ENCODE measurements around the gene PTPRM.

The PTPRM gene

GRCh38 chr18:7859122-7859521, 292.0 kb downstream of the PTPRM start:
- WGBS (ENCODE audit: insufficient coverage, insufficient read length): no CpG with 5 or more reads among the region's 3 CpGs
- no peaks in the 10 kb centered on the region for H3K27me3 ChIP-seq (ENCODE audit: control insufficient read depth, insufficient read depth, low read length)
- no peak for DNase-seq (ENCODE audit: low read depth, low spot score)
- no peaks in the 10 kb centered on the region for H3K4me1 ChIP-seq (ENCODE audit: control insufficient read depth, insufficient read depth, low read length)
- no peak overlapping the region for H3K27ac ChIP-seq (ENCODE audit: low read length)
- no peaks in the 10 kb centered on the region for H3K36me3 ChIP-seq (ENCODE audit: control insufficient read depth, insufficient read depth, low read length)
- H3K4me3 ChIP-seq (ENCODE audit: low read length): no peak overlapping the region
- no peaks in the 10 kb centered on the region for H3K9me3 ChIP-seq (ENCODE audit: control insufficient read depth, insufficient read depth, low read length)

- no peak overlapping the region for H3K27ac ChIP-seq (ENCODE audit: low read length)
- DNase-seq (ENCODE audit: low read depth, low spot score): no peak
- no peak overlapping the region for H3K4me3 ChIP-seq (ENCODE audit: low read length)
- no peaks in the 10 kb centered on the region for H3K9me3 ChIP-seq (ENCODE audit: control insufficient read depth, insufficient read depth, low read length)
- no peaks in the 10 kb centered on the region for H3K27me3 ChIP-seq (ENCODE audit: control insufficient read depth, insufficient read depth, low read length)
- H3K4me1 ChIP-seq (ENCODE audit: control insufficient read depth, insufficient read depth, low read length): no peaks in the 10 kb centered on the region
- H3K36me3 ChIP-seq (ENCODE audit: control insufficient read depth, insufficient read depth, low read length): no peaks in the 10 kb centered on the region
- no CpG with 5 or more reads among the region's 1 CpG for WGBS (ENCODE audit: insufficient coverage, insufficient read length)
These were observed 303.1 kb downstream of the PTPRM start for GRCh38 chr18:7870266-7870665.

GRCh38 chr18:7870855-7871254, 303.7 kb downstream of the PTPRM start:
- H3K4me3 ChIP-seq (ENCODE audit: low read length): no peak overlapping the region
- no CpG with 5 or more reads among the region's 4 CpGs for WGBS (ENCODE audit: insufficient coverage, insufficient read length)
- no peak overlapping the region for H3K27ac ChIP-seq (ENCODE audit: low read length)
- H3K36me3 ChIP-seq (ENCODE audit: control insufficient read depth, insufficient read depth, low read length): no peaks in the 10 kb centered on the region
- H3K4me1 ChIP-seq (ENCODE audit: control insufficient read depth, insufficient read depth, low read length): no peaks in the 10 kb centered on the region
- DNase-seq (ENCODE audit: low read depth, low spot score): no peak
- H3K9me3 ChIP-seq (ENCODE audit: control insufficient read depth, insufficient read depth, low read length): no peaks in the 10 kb centered on the region
- no peaks in the 10 kb centered on the region for H3K27me3 ChIP-seq (ENCODE audit: control insufficient read depth, insufficient read depth, low read length)

GRCh38 chr18:7871560-7872456, 304.7 kb downstream of the PTPRM start:
- Histone ChIP-seq H3K4me1 (ENCODE audit: control insufficient read depth, insufficient read depth, low read length) (no peaks in the 10 kb centered on the region), H3K9me3 (ENCODE audit: control insufficient read depth, insufficient read depth, low read length) (no peaks in the 10 kb centered on the region), H3K4me3 (ENCODE audit: low read length) (no peak overlapping the region), H3K27me3 (ENCODE audit: control insufficient read depth, insufficient read depth, low read length) (no peaks in the 10 kb centered on the region), H3K36me3 (ENCODE audit: control insufficient read depth, insufficient read depth, low read length) (no peaks in the 10 kb centered on the region), H3K27ac (ENCODE audit: low read length) (no peak overlapping the region)
- no CpG with 5 or more reads among the region's 4 CpGs for WGBS (ENCODE audit: insufficient coverage, insufficient read length)
- DNase-seq (ENCODE audit: low read depth, low spot score): no peak

- no CpG with 5 or more reads among the region's 3 CpGs for WGBS (ENCODE audit: insufficient coverage, insufficient read length)
- DNase-seq (ENCODE audit: low read depth, low spot score): no peak
- no peak overlapping the region for H3K27ac ChIP-seq (ENCODE audit: low read length)
- no peaks in the 10 kb centered on the region for H3K4me1 ChIP-seq (ENCODE audit: control insufficient read depth, insufficient read depth, low read length)
- no peaks in the 10 kb centered on the region for H3K27me3 ChIP-seq (ENCODE audit: control insufficient read depth, insufficient read depth, low read length)
- H3K4me3 ChIP-seq (ENCODE audit: low read length): no peak overlapping the region
- no peaks in the 10 kb centered on the region for H3K9me3 ChIP-seq (ENCODE audit: control insufficient read depth, insufficient read depth, low read length)
- H3K36me3 ChIP-seq (ENCODE audit: control insufficient read depth, insufficient read depth, low read length): no peaks in the 10 kb centered on the region
These were observed 305.5 kb downstream of the PTPRM start for GRCh38 chr18:7872569-7872968.

GRCh38 chr18:7873316-7873715, 306.2 kb downstream of the PTPRM start:
- H3K4me3 ChIP-seq (ENCODE audit: low read length): no peak overlapping the region

GRCh38 chr18:7876354-7877104, 309.4 kb downstream of the PTPRM start:
- Histone ChIP-seq H3K27me3 (ENCODE audit: control insufficient read depth, insufficient read depth, low read length) (no peaks in the 10 kb centered on the region), H3K27ac (ENCODE audit: low read length) (no peak overlapping the region), H3K9me3 (ENCODE audit: control insufficient read depth, insufficient read depth, low read length) (no peaks in the 10 kb centered on the region), H3K4me3 (ENCODE audit: low read length) (no peak overlapping the region), H3K4me1 (ENCODE audit: control insufficient read depth, insufficient read depth, low read length) (no peaks in the 10 kb centered on the region), H3K36me3 (ENCODE audit: control insufficient read depth, insufficient read depth, low read length) (no peaks in the 10 kb centered on the region)
- DNase-seq (ENCODE audit: low read depth, low spot score): no peak
- WGBS (ENCODE audit: insufficient coverage, insufficient read length): no CpG with 5 or more reads among the region's 2 CpGs

More at GRCh38 chr18:7873316-7873715, 306.2 kb downstream of the PTPRM start:
- WGBS (ENCODE audit: insufficient coverage, insufficient read length): no CpG with 5 or more reads among the region's 2 CpGs
- no peaks in the 10 kb centered on the region for H3K9me3 ChIP-seq (ENCODE audit: control insufficient read depth, insufficient read depth, low read length)
- no peak overlapping the region for H3K27ac ChIP-seq (ENCODE audit: low read length)
- DNase-seq (ENCODE audit: low read depth, low spot score): no peak
- no peaks in the 10 kb centered on the region for H3K4me1 ChIP-seq (ENCODE audit: control insufficient read depth, insufficient read depth, low read length)
- H3K36me3 ChIP-seq (ENCODE audit: control insufficient read depth, insufficient read depth, low read length): no peaks in the 10 kb centered on the region
- H3K27me3 ChIP-seq (ENCODE audit: control insufficient read depth, insufficient read depth, low read length): no peaks in the 10 kb centered on the region

- Histone ChIP-seq H3K4me1 (ENCODE audit: control insufficient read depth, insufficient read depth, low read length) (no peaks in the 10 kb centered on the region), H3K4me3 (ENCODE audit: low read length) (no peak overlapping the region), H3K36me3 (ENCODE audit: control insufficient read depth, insufficient read depth, low read length) (no peaks in the 10 kb centered on the region), H3K27ac (ENCODE audit: low read length) (no peak overlapping the region), H3K9me3 (ENCODE audit: control insufficient read depth, insufficient read depth, low read length) (no peaks in the 10 kb centered on the region), H3K27me3 (ENCODE audit: control insufficient read depth, insufficient read depth, low read length) (no peaks in the 10 kb centered on the region)
- DNase-seq (ENCODE audit: low read depth, low spot score): no peak
- WGBS (ENCODE audit: insufficient coverage, insufficient read length): no CpG with 5 or more reads among the region's 1 CpG
These were observed 310.5 kb downstream of the PTPRM start for GRCh38 chr18:7877609-7878008.

GRCh38 chr18:7878265-7879211, 311.4 kb downstream of the PTPRM start:
- Histone ChIP-seq H3K27ac (ENCODE audit: low read length) (no peak overlapping the region), H3K4me1 (ENCODE audit: control insufficient read depth, insufficient read depth, low read length) (no peaks in the 10 kb centered on the region)
- WGBS (ENCODE audit: insufficient coverage, insufficient read length): no CpG with 5 or more reads among the region's 6 CpGs

GRCh38 chr18:7879717-7880116, 312.6 kb downstream of the PTPRM start:
- H3K9me3 ChIP-seq (ENCODE audit: control insufficient read depth, insufficient read depth, low read length): no peaks in the 10 kb centered on the region
- DNase-seq (ENCODE audit: low read depth, low spot score): no peak
- H3K4me3 ChIP-seq (ENCODE audit: low read length): no peak overlapping the region
- no peaks in the 10 kb centered on the region for H3K27me3 ChIP-seq (ENCODE audit: control insufficient read depth, insufficient read depth, low read length)
- H3K4me1 ChIP-seq (ENCODE audit: control insufficient read depth, insufficient read depth, low read length): no peaks in the 10 kb centered on the region
- no CpG with 5 or more reads among the region's 4 CpGs for WGBS (ENCODE audit: insufficient coverage, insufficient read length)
- no peak overlapping the region for H3K27ac ChIP-seq (ENCODE audit: low read length)
- no peaks in the 10 kb centered on the region for H3K36me3 ChIP-seq (ENCODE audit: control insufficient read depth, insufficient read depth, low read length)

More at GRCh38 chr18:7878265-7879211, 311.4 kb downstream of the PTPRM start:
- no peak for DNase-seq (ENCODE audit: low read depth, low spot score)
- Histone ChIP-seq H3K4me3 (ENCODE audit: low read length) (no peak overlapping the region), H3K27me3 (ENCODE audit: control insufficient read depth, insufficient read depth, low read length) (no peaks in the 10 kb centered on the region), H3K9me3 (ENCODE audit: control insufficient read depth, insufficient read depth, low read length) (no peaks in the 10 kb centered on the region), H3K36me3 (ENCODE audit: control insufficient read depth, insufficient read depth, low read length) (no peaks in the 10 kb centered on the region)

Measured in iPS DF 6.9 (cell line).